Smooth muscle cell (in vitro differentiated cells): ENCODE data around the gene TGFBR3L. TPM values are rescaled to one million over a fixed set of nuclear protein-coding genes. Genes with fewer than 3 reads are reported as not detected.

ENCODE experiments used
- DNase-seq: peaks from one replicate; lab custom pipeline; 2025; ENCODE audit not compliant: unreplicated experiment; lab: John Stamatoyannopoulos, UW
- H2AFZ ChIP-seq: fragments of 200-600 bp; sonication (generic); 2 replicates; pipeline ENCODE4 v1.6.0; 2016; ENCODE audit warnings: antibody characterized with exemption, low read depth, mild to moderate bottlenecking
- H3F3A ChIP-seq: fragments of 200-600 bp; sonication (generic); 2 replicates; pipeline ENCODE4 v1.6.0; 2017; ENCODE audit warnings: antibody characterized with exemption, low read depth
- H3K27ac ChIP-seq: fragments of 200-600 bp; sonication (generic); 2 replicates; pipeline ENCODE4 v1.5.1; 2016; ENCODE audit warnings: low read depth, mild to moderate bottlenecking
- H3K27me3 ChIP-seq: fragments of 200-600 bp; sonication (generic); 2 replicates; pipeline ENCODE4 v1.6.1; 2016; ENCODE audit warnings: low read depth, mild to moderate bottlenecking
- H3K36me3 ChIP-seq: fragments of 200-600 bp; sonication (generic); 2 replicates; pipeline ENCODE4 v1.5.1; 2016; ENCODE audit warnings: low read depth
- H3K4me1 ChIP-seq: fragments of 200-600 bp; sonication (generic); 2 replicates; pipeline ENCODE4 v1.5.1; 2016; ENCODE audit warnings: low read depth
- H3K4me2 ChIP-seq: fragments of 200-600 bp; sonication (generic); 2 replicates; pipeline ENCODE4 v1.6.0; 2016; ENCODE audit warnings: mild to moderate bottlenecking
- H3K4me3 ChIP-seq: fragments of 200-600 bp; sonication (generic); 2 replicates; pipeline ENCODE4 v1.5.1; 2016; ENCODE audit warnings: mild to moderate bottlenecking
- H3K79me2 ChIP-seq: fragments of 200-600 bp; sonication (generic); 2 replicates; pipeline ENCODE4 v1.6.0; 2016; ENCODE audit warnings: low read depth, mild to moderate bottlenecking
- H3K9ac ChIP-seq: fragments of 200-600 bp; sonication (generic); 2 replicates; pipeline ENCODE4 v1.6.0; 2016; ENCODE audit warnings: low read depth
- H3K9me3 ChIP-seq: fragments of 200-600 bp; sonication (generic); replicated peaks from 2 replicates; pipeline ENCODE4 v1.5.1; 2016; ENCODE audit warnings: low read depth
- H4K20me1 ChIP-seq: fragments of 200-600 bp; sonication (generic); 2 replicates; pipeline ENCODE4 v1.6.0; 2016; ENCODE audit warnings: low read depth
- CTCF ChIP-seq: fragments of 200-600 bp; sonication (generic); IDR thresholded peaks from 2 replicates; pipeline ENCODE4 v1.5.1; 2017; ENCODE audit warnings: borderline replicate concordance, mild to moderate bottlenecking, antibody characterized with exemption; ENCODE audit not compliant: insufficient read depth, poor library complexity, severe bottlenecking
- WGBS: methylation state at CpG from one replicate; pipeline ENCODE4 v1.1.7; 2016; ENCODE audit warnings: low lambda C conversion rate; 5-methylcytosine and 5-hydroxymethylcytosine counted together
- polyA plus RNA-seq: library from polyadenylated mRNA; unstranded; fragments of >200 nt; fragmentation: Nextera tagmentation; extraction: Ambion mirVana; gene quantifications from 2 replicates; pipeline ENCODE4 v1.2.1, GENCODE V29; 2016
- total RNA-seq: library from RNA; depleted of rRNA; stranded (reverse); fragments of >200 nt; gene quantifications from 2 replicates; pipeline ENCODE4 v1.2.3, GENCODE V29; 2014

TGFBR3L gene
- total and polyA plus RNA-seq, 2 experiments from 2014 or later: 20.7 to 46.6 TPM

DNA sequence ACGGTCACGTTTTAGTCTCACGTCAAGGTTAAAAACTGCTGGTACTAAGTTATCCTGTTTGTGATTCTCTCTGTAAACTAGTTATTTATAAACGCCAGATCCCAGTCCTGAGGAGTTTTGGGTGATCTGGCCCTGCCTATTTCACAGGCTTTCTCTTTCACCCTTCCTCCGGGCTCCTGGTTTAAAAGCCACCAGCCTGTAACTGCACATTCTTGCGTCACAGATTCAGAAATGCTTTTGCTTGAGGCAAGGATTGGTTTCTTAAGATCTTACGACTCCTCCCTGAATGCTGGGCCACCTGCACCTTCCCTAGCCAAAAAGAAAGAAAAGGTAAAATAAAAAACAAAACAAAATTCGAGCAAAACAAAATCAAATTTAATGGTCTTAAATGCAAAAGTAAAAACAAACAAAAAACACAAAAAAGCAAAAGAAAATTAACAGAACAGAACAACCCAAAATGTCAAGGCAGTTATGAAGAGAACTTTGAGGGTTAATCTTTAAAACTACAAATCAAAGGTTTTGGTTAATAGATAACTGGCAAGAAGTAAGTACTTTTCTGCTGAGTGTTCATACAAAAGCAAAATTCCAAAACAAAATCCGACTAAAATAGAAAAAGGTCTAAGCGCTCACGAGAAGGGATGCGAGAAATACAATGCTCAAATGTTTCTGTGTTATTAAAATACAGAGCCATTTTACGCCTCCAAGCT is 47.4 kb downstream of the TGFBR3L start:
- Histone ChIP-seq H3K9me3 (no peaks in the 10 kb centered on the region), H3K9ac (no peak overlapping the region), H3K27ac (no peak overlapping the region), H3K4me1 (no peaks in the 10 kb centered on the region), H3K36me3 (peaks cover 15% of the 10 kb centered on the region), H3F3A (peaks cover 2% of the 10 kb centered on the region), H3K27me3 (no peaks in the 10 kb centered on the region), H2AFZ (no peak overlapping the region), H3K4me2 (no peak overlapping the region), H3K79me2 (no peaks in the 10 kb centered on the region), H3K4me3 (no peak overlapping the region), H4K20me1 (peaks cover 5% of the 10 kb centered on the region)
- WGBS: 92% methylated on average over 13 of the region's 13 CpGs
- TF ChIP-seq CTCF: no peak
- no peak for DNase-seq

- H3K36me3 ChIP-seq: peaks cover 22% of the 10 kb centered on the region
Observed at GRCh38 chr19:7962644-7963268, 48.1 kb downstream of the TGFBR3L start.

DNA sequence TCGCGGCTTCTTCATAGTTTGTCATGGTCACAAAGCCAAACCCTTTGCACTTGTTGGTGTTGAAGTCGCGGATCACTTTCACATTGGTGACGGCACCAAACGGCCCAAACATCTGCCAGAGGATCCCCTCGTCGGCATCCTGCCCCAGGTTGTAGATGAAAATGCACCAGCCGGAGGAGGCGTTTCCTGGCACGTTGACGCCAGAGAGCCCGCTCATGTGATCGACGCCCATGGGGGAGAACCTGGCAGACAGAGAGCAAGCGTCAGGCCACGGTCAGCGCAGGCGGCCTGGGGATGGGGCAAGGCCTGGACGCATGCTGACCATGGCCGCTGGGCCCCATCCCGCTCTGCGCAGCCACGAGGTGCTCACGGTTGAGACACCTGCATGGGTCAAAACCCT is 48.9 kb downstream of the TGFBR3L start:
- Histone ChIP-seq H4K20me1 (peaks cover 12% of the 10 kb centered on the region), H3K4me1 (no peaks in the 10 kb centered on the region), H2AFZ (no peak overlapping the region), H3K9me3 (no peaks in the 10 kb centered on the region), H3K9ac (no peak overlapping the region), H3F3A (peaks cover 6% of the 10 kb centered on the region), H3K27ac (no peak overlapping the region), H3K27me3 (no peaks in the 10 kb centered on the region), H3K79me2 (no peaks in the 10 kb centered on the region), H3K4me3 (no peak overlapping the region), H3K4me2 (no peak overlapping the region), H3K36me3 (peaks cover 22% of the 10 kb centered on the region)
- TF ChIP-seq CTCF: no peak
- WGBS: 96% methylated on average over 25 of the region's 25 CpGs
- no peak for DNase-seq

More at GRCh38 chr19:7962644-7963268, 48.1 kb downstream of the TGFBR3L start:
- Histone ChIP-seq H3K9me3 (no peaks in the 10 kb centered on the region), H3F3A (peaks cover 6% of the 10 kb centered on the region), H2AFZ (no peak overlapping the region), H3K27me3 (no peaks in the 10 kb centered on the region), H3K9ac (no peak overlapping the region), H3K79me2 (no peaks in the 10 kb centered on the region), H3K27ac (no peak overlapping the region), H3K4me3 (no peak overlapping the region), H4K20me1 (peaks cover 5% of the 10 kb centered on the region), H3K4me1 (no peaks in the 10 kb centered on the region), H3K4me2 (no peak overlapping the region)
- DNase-seq: no peak
- TF ChIP-seq CTCF: no peak
- 96% methylated on average over 21 of the region's 22 CpGs for WGBS
